Activated CD8-positive, alpha-beta memory T cell treated with anti-CD3 and anti-CD28 coated beads, Interleukin-2, amount 50 U/mL, for 24 hours (primary cell): ENCODE measurements around the gene CAMK1G.

Source experiments
- DNase-seq: peaks from one replicate; pipeline ENCODE4 v3.0.0-alpha.2; 2020; ENCODE audit errors: extremely low read depth

CAMK1G gene

DNA sequence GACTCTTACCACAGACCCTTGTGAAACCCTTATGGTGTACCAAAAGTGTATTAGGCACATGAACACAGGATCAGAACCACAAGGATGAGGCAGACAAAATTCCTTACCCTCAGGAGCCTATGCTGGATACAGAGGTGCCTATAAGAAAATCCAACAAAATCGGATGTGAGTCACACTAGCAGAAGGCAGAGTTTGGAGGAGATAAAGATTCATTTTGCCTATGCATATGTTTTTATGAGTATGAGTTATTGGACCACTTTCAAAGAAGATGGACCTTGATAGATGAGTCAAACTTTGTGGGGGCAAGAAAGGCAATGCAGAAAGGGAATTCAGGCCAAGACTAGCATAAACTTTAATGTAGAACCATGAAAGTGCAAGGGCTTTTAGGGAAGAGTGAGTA is 17.0 kb downstream of the CAMK1G start:
- no peak for DNase-seq

DNA sequence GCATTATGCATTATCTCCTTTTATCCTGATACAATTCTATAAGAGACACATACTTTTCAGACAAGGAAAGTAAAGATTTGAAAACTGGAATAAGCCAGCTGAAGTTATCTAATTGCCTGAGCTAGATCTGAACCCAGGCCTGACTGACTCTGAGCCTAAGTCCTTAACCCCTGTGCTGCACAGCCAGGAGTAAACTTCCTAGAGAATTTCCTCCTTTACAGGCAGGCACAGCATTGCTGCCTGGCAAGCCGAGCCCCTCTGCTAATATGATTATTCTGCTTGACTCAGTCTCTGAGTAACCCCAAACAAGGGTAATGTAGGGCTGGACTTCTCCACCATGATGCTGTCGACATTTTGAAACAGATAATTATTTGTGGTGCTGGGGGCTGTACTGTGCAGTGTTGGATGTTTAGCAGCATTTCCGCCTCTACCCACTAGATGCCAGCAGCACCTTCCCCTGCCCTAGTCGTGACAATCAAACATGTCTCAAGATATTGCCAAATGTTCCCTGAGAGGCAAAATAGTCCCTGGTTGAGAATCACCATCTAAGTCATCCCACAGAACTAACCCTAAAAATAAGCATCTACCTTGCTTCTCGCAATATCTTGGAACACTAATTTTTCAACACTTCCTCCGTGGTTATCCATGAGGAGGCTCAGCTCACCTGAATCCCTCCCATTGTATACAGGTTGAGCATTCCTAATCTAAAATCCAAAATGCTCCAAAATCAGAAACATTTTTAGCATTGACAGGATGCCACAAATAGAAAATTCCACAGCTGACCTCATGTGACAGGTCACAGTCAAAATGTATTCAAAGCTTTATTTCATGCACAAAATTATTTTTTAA is 18.5 kb downstream of the CAMK1G start:
- DNase-seq: no peak

GRCh38 chr1:209603877-209604276 is 20.4 kb downstream of the CAMK1G start:
- DNase-seq: no peak

DNA sequence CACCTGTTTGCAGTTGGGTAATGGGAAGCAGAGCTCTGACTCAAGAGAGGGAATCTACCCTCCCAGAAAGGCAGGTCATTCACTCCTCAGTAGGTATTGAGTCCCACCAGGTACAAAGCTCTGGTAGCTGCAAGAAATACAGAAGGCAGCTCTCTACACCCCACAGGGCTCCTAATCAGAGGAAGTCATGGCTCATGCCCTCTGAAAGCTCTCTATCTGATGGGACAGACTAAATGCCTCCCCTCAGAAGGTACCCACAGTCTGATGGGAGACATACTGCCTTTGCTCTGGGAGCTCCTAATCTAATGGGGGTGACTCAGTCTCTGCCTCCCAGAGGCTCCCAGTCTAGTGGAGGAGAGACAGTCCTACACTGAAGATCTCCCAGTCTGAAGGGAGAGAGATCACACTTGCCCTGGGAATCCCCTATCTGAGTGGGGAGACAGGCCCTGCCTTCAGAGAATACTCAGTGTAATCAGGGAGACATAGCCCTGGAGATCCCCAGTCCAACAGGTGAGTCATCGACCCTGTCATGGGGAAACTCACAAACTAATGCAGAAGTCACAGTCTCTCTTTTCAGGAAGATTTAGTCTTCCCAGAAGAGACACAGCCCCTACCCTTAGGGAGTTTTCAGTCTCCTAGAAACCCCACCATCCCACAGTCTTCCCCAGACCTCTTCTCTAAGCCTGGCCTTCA is 23.7 kb downstream of the CAMK1G start:
- DNase-seq: no peak

GRCh38 chr1:209607795-209608178 is 24.3 kb downstream of the CAMK1G start:
- no peak for DNase-seq

- DNase-seq: no peak
Measured at GRCh38 chr1:209609041-209609790, 25.7 kb downstream of the CAMK1G start.

DNA sequence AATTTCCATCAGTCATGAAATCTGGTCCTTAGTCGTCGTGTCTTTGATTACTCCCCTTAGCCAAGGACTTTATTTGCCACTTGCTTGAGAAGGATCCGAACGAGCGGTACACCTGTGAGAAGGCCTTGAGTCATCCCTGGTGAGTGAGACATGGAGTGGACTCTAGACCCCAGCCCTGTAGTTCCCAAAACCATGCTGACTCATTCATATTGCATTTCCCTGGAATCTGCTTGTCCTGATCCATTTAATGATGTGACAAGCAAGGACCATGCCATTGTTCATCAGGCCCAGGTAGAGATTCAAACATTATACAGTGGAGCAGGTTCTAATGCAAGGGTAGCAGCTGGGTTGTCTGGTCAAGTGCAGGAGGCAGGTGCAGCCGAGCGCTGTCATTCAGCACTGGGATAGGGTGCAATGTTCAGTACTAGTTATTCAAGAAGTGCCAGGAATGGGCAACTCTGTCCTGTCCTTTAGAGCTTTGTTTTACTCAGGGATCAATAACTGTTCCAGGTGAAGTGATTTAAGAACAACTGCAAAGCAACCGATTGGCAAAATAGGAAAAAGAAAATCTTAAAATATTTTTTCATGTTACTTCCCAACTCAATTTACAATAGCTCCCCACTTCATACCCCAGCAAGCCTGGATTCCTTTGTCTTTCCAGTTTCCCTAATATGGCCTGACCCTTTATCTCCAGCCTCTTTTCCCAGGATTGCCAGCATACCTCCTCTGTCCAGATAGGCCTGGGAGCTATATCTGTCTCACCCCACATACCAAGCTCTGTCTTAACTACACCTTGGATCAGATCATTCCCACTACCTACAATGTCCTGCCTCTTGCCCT is 26.5 kb downstream of the CAMK1G start:
- no peak for DNase-seq

- no peak for DNase-seq
Measured at GRCh38 chr1:209610631-209610905, 27.1 kb downstream of the CAMK1G start.

GRCh38 chr1:209611771-209612570 is 28.5 kb downstream of the CAMK1G start:
- DNase-seq: no peak

DNA sequence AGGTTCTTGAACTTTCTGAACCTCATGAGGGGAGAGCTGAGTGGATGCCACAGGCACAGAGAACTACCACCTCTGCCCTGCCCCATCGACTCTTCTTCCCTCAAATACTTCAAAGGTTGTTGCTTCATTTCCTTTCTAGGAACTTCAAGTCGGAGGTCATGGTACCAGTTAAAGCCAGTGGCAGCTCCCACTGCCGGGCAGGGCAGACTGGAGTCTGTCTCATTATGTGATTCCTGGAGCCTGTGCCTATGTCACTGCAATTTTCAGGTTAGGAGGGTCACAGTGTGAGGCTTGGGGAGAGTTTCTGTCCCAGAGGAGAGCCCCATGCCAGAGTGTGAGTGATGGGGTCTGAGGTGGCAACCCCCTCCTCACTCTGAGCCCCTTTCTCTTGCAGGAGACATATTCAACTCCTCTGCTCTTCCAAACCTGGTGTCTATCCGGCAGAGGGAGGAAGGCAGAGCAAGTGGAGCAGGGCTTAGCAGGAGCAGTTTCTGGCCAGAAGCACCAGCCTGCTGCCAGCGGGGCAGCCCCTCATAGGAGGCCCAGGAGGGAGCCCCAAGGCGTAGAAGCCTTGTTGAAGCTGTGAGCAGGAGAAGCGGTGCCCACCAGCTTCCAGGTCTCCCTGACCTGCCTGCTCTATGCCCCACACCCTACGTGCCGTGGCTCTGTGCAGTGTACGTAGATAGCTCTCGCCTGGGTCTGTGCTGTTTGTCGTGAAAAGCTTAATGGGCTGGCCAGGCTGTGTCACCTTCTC is 29.3 kb downstream of the CAMK1G start:
- DNase-seq: no peak

- DNase-seq: no peak
Measured at GRCh38 chr1:209613400-209614150, 30.1 kb downstream of the CAMK1G start.

GRCh38 chr1:209614151-209614420 is 30.6 kb downstream of the CAMK1G start:
- no peak for DNase-seq

DNA sequence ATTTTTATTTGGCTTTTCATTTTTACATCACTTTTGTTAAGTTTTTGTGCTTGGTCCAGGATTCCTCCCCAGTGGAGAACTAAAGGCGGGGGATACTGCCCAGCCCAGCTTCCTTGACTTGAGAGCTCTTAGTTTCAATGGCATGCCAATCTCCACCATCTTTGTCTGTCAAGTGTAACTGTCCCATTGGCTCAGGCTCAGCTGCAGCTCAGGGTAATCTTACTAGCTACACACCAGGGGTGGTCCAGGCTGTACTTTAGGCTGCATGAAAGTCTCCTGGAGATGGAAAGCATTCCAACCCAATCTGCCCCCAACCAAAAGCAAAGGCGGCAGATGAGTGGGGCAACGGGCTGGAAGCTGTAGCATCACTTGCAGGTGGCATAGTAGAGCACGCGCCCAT is 31.4 kb downstream of the CAMK1G start:
- DNase-seq: no peak

GRCh38 chr1:209616366-209617046 is 33.0 kb downstream of the CAMK1G start:
- no peak for DNase-seq

DNA sequence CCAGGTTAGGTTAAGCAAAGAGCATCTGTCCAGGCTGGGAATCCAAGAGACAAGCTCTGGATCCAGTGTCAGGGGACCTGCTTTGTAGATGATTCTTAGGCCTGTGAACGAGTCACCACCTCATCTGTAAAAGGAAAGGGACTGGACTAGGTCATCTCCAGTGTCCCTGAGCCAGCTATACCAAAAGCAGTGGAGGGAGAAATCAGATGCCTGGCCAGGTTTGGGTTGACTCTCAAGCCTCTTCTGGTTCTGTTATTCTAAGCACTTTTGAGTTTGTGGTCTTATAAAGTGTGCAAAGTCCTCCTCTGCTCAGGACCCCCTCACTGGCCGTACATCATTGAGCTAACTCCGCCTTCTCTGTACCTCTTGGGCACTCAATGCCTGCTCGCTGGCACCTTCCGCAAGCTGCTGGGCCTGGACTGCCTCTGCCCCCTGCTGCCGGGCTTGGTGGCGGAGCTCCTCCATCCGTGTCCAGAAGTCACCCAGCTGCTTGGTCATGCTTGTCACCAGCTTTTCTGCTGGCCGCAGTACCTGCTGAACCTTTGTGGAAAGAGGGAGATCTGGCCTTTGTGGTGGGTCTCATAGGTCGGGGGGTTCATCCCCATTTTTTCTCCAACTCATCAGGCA is 33.6 kb downstream of the CAMK1G start:
- DNase-seq: no peak

DNA sequence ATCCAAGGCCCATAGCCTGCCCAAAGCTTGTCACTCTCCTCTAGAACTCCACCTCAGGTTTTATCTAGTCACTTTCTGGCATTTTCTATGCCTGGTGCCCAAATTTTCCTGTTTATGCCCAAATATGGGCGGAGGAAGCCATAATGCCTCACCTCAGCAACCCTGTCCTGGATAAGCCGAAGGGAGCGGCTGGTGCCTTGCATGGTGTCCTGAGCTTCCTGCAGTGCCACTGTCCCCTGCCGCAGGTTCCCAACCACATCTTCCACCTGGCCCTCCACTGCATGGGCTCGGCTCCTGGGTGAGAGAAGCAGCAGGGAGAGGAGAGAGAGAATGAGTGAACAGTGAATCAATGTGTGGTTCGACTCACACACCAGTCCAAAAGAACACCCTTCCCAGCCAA is 34.2 kb downstream of the CAMK1G start:
- no peak for DNase-seq

DNA sequence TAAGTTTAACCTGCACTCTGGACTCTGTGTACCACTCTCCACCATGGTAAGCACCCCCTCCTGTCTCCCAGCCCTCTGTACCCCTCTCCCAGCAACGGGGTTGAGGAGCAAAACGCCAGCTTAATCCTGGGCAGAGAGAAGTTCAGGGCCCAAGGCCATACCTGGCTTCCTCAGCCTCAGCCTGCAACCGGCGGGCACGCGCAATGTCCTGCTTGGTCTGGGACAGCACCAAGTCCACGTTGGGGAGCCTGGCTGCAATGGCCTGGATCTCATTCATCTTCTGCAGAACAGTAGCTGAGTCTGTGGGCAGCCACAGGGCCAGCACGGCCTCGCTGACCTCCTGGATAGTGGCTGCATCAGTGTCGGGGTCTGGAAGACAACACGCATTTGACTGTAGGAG is 34.8 kb downstream of the CAMK1G start:
- DNase-seq: no peak

GRCh38 chr1:209618756-209619420 is 35.4 kb downstream of the CAMK1G start:
- no peak for DNase-seq
